GM12878 (cell line): Measurements from ENCODE around the gene TRAF3. TPM values are rescaled to one million over a fixed set of nuclear protein-coding genes. Genes with fewer than 3 reads are reported as not detected.

Source experiments
- CBX5 ChIP-seq: sonication (generic); IDR thresholded peaks from 2 replicates; pipeline ENCODE4 v1.6.1; 2016; ENCODE audit warnings: low read depth, moderate library complexity, mild to moderate bottlenecking, inconsistent platforms
- CHD1 ChIP-seq: IDR thresholded peaks from 2 replicates; pipeline ENCODE4 v1.6.1; 2012; ENCODE audit warnings: low read depth, low read length, improper control_type of control experiment
- CREB1 ChIP-seq: IDR thresholded peaks from 2 replicates; pipeline ENCODE4 v1.6.1; 2012; ENCODE audit warnings: low read depth, mild to moderate bottlenecking, inconsistent platforms
- HDGF ChIP-seq: fragments of 450-650 bp; IDR thresholded peaks from 2 replicates; pipeline ENCODE4 v1.6.1; 2016; ENCODE audit warnings: antibody characterized with exemption
- IKZF1 ChIP-seq: fragments of 450-650 bp; conservative IDR thresholded peaks from 2 replicates; pipeline ENCODE4 v1.6.1; 2017; ENCODE audit warnings: antibody characterized with exemption, mild to moderate bottlenecking
- IRF4 ChIP-seq: IDR thresholded peaks from 2 replicates; pipeline ENCODE4 v1.6.1; 2011; ENCODE audit warnings: low read depth, low read length
- POLR2AphosphoS5 ChIP-seq: IDR thresholded peaks from 2 replicates; pipeline ENCODE4 v1.6.1; 2011; ENCODE audit warnings: mild to moderate bottlenecking, low read length, inconsistent platforms
- POU2F2 ChIP-seq: IDR thresholded peaks from 3 replicates; pipeline ENCODE4 v1.6.1; 2011; ENCODE audit warnings: low read depth, mild to moderate bottlenecking, low read length, borderline replicate concordance
- SMAD1 ChIP-seq: fragments of 450-650 bp; IDR thresholded peaks from 2 replicates; pipeline ENCODE4 v1.6.1; 2018; ENCODE audit warnings: mild to moderate bottlenecking, low read depth; ENCODE audit not compliant: partially characterized antibody
- SP1 ChIP-seq: IDR thresholded peaks from one replicate; pipeline ENCODE4 v1.6.1; 2011; ENCODE audit warnings: low read depth, low read length
- ZNF384 ChIP-seq: IDR thresholded peaks from 2 replicates; pipeline ENCODE4 v1.6.1; 2012; ENCODE audit warnings: low read depth, mild to moderate bottlenecking, low read length, improper control_type of control experiment, borderline replicate concordance
- ZZZ3 ChIP-seq: IDR thresholded peaks from 2 replicates; pipeline ENCODE4 v1.6.1; 2011; ENCODE audit warnings: low read depth; ENCODE audit not compliant: control insufficient read depth, insufficient read length
- polyA plus RNA-seq, 11 experiments: library from polyadenylated mRNA; depleted of rRNA in 4 of 11; unstranded in 6 of 11; stranded (reverse) in 5 of 11; fragments of >200 nt; fragmentation: Nextera tagmentation in 4 of 11; fragmentation: Illumina TruSeq in 1 of 11; extraction: Ambion mirVana in 4 of 11; extraction: Trizol in 1 of 11; gene quantifications; 1 replicate in 1 of 11; 2 replicates in 10 of 11; pipeline versions ENCODE4 v1.2.1 to v1.2.3, GENCODE V29; 2011 to 2016; ENCODE audit warnings: inconsistent platforms in 2 of 11, missing spikeins in 2 of 11, low read depth in 1 of 11
- total RNA-seq, 4 experiments: library from RNA; depleted of rRNA in 3 of 4; stranded (reverse); fragments of >200 nt in 3 of 4; fragmentation: Illumina TruSeq in 1 of 4; extraction: Trizol in 1 of 4; gene quantifications; 2 replicates each; pipeline versions ENCODE4 v1.2.1 to v1.2.3, GENCODE V29; 2013 to 2021
- TF ChIP-seq, protein P1 (sequence below), 3 experiments: IDR thresholded peaks in 2 of 3; conservative IDR thresholded peaks in 1 of 3; 2 replicates each; pipeline ENCODE4 v1.5.1; 2011; ENCODE audit warnings: low read depth in 3 of 3, low read length in 3 of 3, mild to moderate bottlenecking in 3 of 3, control low read depth in 2 of 3, moderate library complexity in 2 of 3, inconsistent platforms in 1 of 3, mixed read lengths in 1 of 3; ENCODE audit not compliant: control insufficient read depth in 2 of 3, insufficient read depth in 1 of 3; ENCODE audit errors: extremely low read depth in 1 of 3
- TF ChIP-seq, protein P2 (sequence below): fragments of 450-650 bp; IDR thresholded peaks from 2 replicates; pipeline ENCODE4 v1.6.1; 2017; ENCODE audit warnings: mild to moderate bottlenecking, moderate library complexity
- TF ChIP-seq, protein P3 (sequence below): fragments of 450-650 bp; IDR thresholded peaks from 2 replicates; pipeline ENCODE4 v1.6.1; 2014; ENCODE audit warnings: mild to moderate bottlenecking
- TF ChIP-seq, protein P4 (sequence below): fragments of 450-650 bp; formaldehyde crosslinking; IDR thresholded peaks from 2 replicates; pipeline ENCODE4 v1.4.0; 2020; ENCODE audit warnings: mild to moderate bottlenecking, moderate library complexity

The TRAF3 gene
- total and polyA plus RNA-seq, 10 of the 15 experiments (the other 5 are each of a cell fraction or from before 2014, with no cell fraction given), result 3.0 to 70.1 (median 36.5) TPM

DNA sequence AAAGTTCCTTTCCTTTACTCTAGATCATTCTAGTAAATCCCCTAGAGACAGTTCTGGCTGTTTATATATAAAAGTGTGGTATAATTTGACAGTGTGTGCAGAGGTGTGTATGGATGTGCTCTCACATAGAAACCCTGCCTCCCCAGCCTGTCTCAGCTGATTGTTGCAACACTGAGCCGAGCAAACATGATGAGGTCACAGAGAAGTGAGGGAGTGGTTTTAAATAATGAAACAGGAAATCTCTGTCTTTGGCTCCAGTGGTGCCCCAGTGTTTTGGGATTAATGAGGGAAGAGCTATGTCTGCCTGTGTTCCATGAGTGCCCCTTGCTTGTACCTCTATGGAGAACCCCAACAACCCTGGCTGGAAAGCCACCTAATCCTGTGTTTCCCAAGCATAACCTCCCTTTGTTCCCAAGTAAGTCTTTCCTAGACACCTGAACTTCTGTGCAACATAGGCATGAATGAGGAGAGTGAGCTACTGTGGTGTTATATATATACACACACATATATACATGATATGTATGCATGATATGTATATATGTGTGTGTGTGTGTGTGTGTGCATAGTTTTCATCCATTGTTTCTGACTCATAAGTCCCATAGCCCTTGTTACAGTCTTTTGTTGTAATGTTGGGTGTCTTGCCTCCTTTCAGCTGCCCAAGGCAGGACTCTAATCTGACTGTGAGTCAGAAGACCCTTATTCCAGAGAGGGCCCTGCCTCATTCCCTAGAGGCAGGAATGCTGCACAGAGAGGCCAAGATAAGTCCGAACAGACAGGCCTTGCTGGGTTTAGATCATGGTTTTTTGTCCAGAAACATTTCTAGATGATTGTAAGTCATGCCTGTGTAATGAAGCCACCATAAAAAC lies 18.0 kb downstream of the TRAF3 start (continued):
- TF ChIP-seq, protein P1, sequence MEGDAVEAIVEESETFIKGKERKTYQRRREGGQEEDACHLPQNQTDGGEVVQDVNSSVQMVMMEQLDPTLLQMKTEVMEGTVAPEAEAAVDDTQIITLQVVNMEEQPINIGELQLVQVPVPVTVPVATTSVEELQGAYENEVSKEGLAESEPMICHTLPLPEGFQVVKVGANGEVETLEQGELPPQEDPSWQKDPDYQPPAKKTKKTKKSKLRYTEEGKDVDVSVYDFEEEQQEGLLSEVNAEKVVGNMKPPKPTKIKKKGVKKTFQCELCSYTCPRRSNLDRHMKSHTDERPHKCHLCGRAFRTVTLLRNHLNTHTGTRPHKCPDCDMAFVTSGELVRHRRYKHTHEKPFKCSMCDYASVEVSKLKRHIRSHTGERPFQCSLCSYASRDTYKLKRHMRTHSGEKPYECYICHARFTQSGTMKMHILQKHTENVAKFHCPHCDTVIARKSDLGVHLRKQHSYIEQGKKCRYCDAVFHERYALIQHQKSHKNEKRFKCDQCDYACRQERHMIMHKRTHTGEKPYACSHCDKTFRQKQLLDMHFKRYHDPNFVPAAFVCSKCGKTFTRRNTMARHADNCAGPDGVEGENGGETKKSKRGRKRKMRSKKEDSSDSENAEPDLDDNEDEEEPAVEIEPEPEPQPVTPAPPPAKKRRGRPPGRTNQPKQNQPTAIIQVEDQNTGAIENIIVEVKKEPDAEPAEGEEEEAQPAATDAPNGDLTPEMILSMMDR (IDR thresholded peaks at IDR 0.05 in 2 of 3, conservative IDR thresholded peaks at IDR 0.05 in 1 of 3; ENCODE audit: control insufficient read depth in 2 of 3, extremely low read depth in 1 of 3, insufficient read depth in 1 of 3, low read depth in 3 of 3, low read length in 3 of 3), result no peak
- TF ChIP-seq SP1 (no peak), ZNF384 (no peak), IRF4 (no peak), IKZF1 (0 out of 2 replicates have a peak, but pooled peaks have one; percentile 24), CHD1 (no peak), CREB1 (peak; percentile 50), CBX5 (no peak), ZZZ3 (no peak), POU2F2 (no peak), SMAD1 (no peak), HDGF (no peak), POLR2AphosphoS5 (no peak)
- TF ChIP-seq, protein P2, sequence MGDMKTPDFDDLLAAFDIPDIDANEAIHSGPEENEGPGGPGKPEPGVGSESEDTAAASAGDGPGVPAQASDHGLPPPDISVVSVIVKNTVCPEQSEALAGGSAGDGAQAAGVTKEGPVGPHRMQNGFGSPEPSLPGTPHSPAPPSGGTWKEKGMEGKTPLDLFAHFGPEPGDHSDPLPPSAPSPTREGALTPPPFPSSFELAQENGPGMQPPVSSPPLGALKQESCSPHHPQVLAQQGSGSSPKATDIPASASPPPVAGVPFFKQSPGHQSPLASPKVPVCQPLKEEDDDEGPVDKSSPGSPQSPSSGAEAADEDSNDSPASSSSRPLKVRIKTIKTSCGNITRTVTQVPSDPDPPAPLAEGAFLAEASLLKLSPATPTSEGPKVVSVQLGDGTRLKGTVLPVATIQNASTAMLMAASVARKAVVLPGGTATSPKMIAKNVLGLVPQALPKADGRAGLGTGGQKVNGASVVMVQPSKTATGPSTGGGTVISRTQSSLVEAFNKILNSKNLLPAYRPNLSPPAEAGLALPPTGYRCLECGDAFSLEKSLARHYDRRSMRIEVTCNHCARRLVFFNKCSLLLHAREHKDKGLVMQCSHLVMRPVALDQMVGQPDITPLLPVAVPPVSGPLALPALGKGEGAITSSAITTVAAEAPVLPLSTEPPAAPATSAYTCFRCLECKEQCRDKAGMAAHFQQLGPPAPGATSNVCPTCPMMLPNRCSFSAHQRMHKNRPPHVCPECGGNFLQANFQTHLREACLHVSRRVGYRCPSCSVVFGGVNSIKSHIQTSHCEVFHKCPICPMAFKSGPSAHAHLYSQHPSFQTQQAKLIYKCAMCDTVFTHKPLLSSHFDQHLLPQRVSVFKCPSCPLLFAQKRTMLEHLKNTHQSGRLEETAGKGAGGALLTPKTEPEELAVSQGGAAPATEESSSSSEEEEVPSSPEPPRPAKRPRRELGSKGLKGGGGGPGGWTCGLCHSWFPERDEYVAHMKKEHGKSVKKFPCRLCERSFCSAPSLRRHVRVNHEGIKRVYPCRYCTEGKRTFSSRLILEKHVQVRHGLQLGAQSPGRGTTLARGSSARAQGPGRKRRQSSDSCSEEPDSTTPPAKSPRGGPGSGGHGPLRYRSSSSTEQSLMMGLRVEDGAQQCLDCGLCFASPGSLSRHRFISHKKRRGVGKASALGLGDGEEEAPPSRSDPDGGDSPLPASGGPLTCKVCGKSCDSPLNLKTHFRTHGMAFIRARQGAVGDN, result no peak
- TF ChIP-seq, protein P3, sequence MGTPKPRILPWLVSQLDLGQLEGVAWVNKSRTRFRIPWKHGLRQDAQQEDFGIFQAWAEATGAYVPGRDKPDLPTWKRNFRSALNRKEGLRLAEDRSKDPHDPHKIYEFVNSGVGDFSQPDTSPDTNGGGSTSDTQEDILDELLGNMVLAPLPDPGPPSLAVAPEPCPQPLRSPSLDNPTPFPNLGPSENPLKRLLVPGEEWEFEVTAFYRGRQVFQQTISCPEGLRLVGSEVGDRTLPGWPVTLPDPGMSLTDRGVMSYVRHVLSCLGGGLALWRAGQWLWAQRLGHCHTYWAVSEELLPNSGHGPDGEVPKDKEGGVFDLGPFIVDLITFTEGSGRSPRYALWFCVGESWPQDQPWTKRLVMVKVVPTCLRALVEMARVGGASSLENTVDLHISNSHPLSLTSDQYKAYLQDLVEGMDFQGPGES, result no peak
- TF ChIP-seq, protein P4, sequence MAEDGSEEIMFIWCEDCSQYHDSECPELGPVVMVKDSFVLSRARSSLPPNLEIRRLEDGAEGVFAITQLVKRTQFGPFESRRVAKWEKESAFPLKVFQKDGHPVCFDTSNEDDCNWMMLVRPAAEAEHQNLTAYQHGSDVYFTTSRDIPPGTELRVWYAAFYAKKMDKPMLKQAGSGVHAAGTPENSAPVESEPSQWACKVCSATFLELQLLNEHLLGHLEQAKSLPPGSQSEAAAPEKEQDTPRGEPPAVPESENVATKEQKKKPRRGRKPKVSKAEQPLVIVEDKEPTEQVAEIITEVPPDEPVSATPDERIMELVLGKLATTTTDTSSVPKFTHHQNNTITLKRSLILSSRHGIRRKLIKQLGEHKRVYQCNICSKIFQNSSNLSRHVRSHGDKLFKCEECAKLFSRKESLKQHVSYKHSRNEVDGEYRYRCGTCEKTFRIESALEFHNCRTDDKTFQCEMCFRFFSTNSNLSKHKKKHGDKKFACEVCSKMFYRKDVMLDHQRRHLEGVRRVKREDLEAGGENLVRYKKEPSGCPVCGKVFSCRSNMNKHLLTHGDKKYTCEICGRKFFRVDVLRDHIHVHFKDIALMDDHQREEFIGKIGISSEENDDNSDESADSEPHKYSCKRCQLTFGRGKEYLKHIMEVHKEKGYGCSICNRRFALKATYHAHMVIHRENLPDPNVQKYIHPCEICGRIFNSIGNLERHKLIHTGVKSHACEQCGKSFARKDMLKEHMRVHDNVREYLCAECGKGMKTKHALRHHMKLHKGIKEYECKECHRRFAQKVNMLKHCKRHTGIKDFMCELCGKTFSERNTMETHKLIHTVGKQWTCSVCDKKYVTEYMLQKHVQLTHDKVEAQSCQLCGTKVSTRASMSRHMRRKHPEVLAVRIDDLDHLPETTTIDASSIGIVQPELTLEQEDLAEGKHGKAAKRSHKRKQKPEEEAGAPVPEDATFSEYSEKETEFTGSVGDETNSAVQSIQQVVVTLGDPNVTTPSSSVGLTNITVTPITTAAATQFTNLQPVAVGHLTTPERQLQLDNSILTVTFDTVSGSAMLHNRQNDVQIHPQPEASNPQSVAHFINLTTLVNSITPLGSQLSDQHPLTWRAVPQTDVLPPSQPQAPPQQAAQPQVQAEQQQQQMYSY (CRISPR knock-in tag), result no peak
